Posterior cingulate gyrus (tissue), 11 donors: ENCODE measurements around the gene EGFL6.

ENCODE experiments used
- DNase-seq, 10 donors: peaks; one replicate each; pipeline versions ENCODE4 v3.0.0 to v3.0.0-alpha.2; 2020 to 2021; ENCODE audit warnings: mixed read lengths in 3 of 10
- intact Hi-C: fragments of 100-400 bp; cut with DNase I; formaldehyde crosslinking; loops from one replicate; pipeline ENCODE4 v1.15.1; 2023

EGFL6 gene, protein sequence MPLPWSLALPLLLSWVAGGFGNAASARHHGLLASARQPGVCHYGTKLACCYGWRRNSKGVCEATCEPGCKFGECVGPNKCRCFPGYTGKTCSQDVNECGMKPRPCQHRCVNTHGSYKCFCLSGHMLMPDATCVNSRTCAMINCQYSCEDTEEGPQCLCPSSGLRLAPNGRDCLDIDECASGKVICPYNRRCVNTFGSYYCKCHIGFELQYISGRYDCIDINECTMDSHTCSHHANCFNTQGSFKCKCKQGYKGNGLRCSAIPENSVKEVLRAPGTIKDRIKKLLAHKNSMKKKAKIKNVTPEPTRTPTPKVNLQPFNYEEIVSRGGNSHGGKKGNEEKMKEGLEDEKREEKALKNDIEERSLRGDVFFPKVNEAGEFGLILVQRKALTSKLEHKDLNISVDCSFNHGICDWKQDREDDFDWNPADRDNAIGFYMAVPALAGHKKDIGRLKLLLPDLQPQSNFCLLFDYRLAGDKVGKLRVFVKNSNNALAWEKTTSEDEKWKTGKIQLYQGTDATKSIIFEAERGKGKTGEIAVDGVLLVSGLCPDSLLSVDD

DNA sequence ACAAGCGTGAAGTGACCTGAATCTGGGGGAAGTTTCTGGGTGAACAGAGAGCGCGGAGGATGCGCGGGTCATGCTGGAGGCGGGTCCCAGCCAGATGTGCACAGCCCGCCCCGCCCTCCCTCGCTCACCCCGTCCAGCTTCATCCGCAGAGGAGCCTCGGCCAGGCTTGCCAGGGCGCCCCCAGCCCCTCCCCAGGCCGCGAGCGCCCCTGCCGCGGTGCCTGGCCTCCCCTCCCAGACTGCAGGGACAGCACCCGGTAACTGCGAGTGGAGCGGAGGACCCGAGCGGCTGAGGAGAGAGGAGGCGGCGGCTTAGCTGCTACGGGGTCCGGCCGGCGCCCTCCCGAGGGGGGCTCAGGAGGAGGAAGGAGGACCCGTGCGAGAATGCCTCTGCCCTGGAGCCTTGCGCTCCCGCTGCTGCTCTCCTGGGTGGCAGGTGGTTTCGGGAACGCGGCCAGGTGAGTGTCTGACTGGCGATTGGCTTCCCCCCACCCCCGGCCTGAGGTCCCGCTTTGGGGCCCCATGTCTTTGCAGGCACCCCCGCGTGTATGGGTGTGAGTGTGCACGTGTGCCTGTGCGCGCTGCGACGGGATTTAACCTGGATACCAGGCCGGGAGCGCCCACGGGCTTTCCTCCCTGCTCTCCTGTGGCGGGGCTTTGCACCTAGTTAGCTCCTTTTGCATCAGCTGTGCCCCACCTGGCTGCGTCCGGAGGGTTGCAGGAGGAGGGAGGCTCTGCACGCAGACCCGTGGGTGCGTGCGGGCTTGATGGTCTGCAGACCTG lies at the start of gene EGFL6:
Gene EGFL6 (plus strand): TSS at position 123 of the 782 bp plus-strand sequence. CDS start 261 bp downstream, at position 384.
- peak in 2 of 10 donors; percentile 73 to 79 for DNase-seq
- intact Hi-C loops: no loop called here

DNA sequence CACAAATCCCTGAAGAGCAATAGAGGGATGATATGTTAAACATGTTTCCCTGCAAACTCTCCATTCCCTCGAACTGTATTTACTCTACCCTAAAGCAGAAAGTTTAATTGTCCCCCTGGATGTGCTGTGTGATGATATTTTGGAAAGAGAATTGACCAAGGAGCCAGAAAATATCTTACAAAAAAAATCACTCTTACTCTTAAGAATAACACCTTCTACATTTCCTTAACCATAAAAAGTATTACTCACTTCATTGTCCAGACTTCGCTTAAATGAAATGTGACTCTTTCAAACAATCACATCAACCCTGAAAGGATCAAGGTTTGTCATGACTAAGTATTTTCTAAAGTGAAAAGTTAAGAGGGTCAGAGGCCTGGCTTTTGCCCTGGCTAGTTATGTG lies 49.0 kb upstream of the EGFL6 start:
- DNase-seq: no peak
- intact Hi-C loops: no loop called here

DNA sequence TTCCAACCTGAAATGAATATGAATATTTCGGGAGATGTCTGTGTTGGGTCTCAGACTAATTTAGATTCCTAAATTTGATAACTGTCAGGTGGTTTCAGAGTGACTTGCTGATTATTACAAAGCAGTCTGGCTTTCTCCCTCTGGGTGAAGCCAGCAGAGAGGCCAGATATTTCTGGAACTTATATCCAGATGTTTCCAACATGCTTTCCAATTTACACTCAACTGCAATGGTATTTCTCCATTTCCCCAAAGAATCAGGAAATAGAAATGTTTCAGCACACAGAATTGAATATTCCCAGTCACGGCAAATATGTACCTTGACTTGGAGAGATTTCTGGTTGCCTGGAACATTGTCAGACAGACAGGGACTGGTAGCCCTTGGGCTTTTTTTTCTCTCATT lies 48.5 kb upstream of the EGFL6 start:
- intact Hi-C loops: no loop called here
- no peak for DNase-seq

DNA sequence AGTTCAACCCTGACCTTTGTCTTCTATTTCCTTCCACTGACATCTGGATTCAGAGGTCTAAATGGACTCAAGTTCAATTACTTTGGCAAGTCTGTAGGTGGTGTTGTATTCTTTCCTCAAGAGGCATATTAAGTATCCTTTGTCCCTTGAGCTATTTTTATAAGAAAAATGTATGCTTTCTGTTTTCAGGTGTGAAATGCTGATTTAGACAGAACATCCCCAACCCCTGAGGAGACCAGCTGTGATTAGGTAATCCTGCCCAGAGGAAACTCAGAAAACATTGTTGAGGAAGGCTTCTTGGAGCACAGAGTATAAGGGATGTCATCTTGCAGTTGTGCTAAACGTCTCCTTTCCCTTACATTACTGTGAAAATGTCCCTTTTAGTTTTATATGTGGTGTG lies 46.6 kb upstream of the EGFL6 start:
- intact Hi-C loops: no loop called here

DNA sequence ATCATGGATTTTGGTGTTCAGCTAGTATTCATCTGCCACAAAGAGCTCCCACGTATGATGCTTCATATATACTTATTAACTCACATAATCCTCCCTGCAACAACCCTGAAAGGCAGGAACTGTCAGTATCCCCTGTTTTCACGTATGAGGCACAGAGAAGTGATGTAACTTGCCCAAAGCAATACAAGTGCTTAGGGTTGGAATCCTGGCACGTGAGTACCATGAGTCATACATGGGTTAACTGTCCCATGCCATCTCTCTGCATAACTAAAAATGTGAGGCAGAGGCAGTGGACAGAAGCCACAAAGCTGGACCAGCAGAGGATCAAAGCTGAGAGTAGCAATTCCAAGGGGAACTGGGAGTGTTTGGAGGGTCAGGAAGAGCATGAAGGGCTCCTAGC lies 35.7 kb upstream of the EGFL6 start:
- no peak for DNase-seq
- intact Hi-C loops: no loop called here

More for the DNA sequence above, 46.6 kb upstream of the EGFL6 start:
- DNase-seq: no peak

DNA sequence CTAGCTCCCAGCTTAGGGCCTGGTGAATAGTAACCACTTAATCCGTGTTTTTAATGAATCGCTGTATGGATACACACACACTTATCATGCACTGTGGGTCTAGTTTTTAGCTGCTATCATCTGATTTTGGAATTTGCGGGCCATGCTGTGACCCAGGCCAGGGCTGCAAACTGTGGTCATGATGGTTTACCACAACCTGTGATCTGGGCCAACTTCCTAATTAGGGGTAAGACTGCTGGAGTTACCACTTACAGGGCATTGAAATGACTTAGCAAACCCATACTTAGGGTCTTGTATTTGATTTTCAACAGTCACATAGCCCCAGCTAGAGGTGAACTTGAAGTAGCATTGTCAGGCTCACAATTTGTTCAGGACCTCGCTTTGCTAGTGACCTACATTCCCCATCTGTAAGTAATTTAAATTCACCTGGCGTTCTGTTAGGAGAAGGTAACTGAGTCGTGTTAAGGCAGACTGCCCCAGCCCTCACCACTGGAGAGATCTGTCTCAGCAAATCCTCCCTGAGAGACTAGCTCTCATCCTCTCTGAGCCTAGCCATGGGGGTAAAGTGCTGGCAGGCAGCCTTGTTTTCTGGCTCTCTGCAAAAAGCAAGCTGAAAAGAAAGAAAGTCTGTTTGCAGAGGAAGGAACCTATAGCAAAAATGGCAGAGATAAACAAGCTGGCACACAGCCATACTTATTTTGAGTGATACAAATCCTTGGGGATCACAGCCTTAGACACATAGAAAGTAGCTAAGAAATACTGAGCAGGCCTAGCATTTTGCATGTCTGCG lies 33.8 kb upstream of the EGFL6 start:
- no peak for DNase-seq
- intact Hi-C loops: no loop called here

DNA sequence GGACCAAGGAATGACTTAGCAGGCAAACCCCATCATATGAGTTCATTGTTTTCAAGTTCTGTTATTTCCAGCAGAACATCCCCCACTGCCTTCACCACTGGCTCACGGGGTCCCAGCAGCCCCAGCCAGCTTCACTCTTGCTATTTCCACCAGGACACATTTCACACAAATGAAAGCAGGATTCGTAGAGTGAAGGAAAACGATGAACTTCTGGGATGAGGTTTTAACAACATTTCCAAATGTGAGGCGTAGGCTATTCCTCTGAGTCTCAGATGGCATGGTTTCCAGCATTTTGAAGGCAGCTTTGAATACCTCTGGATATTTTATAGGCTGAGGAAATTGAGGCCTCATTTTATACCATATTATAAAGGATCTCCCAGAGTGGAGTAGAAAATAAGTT lies 32.9 kb upstream of the EGFL6 start:
- DNase-seq: no peak
- intact Hi-C loops: no loop called here

DNA sequence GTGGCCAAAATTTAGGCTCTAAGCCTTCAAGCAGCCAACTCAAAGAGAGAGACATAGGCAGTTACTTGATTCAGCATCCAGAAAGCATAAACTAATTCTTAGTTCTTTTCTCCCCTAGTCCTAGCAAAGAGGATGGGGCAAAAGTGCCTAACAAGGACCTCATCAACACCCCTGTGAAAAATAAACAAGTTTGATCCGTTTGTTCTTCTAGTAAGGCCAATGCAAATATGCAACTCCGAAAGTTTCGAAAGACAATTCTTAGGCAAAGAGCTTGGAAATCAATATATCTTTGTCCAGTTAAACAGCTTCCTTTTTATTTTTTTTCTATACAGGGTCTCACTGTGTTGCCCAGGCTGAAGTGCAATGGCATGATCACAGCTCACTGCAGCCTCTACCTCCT lies 31.0 kb upstream of the EGFL6 start:
- no peak for DNase-seq
- intact Hi-C loops: no loop called here

DNA sequence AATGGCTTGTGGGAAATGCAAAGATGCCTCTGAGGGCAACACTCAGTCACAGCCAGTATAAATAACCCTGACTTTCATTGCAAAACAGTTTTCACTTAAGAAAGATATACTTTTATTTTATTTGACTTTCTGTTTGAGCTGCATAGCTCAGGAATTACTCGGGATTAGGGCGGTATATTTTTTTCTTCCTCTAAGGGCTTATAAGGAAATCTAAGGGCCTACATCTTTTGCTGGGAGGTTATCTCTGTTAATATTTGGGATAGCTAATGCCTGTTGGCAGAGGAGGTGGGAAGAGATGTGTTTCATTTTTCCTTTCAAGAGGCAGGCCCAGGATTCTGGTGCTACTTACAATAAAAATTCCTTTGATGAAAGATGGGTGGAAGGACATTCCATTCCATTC lies 28.8 kb upstream of the EGFL6 start:
- no peak for DNase-seq
- intact Hi-C loops: no loop called here

DNA sequence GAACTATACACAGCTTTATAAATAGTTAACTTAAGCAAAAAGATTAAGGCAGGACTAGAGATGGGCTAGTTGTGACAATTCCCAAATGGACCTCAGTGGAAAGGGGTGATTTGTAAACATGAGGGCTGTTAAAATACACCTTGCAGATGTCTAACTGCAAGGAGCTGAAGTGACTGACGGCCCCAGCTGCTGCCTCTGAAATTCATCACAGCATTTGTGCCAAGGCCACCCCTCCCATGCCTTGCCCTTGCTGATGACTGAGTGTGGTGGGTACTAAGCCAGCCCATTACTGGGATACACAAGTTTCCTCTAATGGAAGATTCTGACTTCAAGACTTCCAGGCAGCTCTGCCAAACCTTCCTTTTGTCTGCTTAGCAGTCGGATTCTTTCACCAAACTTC lies 23.7 kb upstream of the EGFL6 start:
- DNase-seq: no peak
- intact Hi-C loops: no loop called here

DNA sequence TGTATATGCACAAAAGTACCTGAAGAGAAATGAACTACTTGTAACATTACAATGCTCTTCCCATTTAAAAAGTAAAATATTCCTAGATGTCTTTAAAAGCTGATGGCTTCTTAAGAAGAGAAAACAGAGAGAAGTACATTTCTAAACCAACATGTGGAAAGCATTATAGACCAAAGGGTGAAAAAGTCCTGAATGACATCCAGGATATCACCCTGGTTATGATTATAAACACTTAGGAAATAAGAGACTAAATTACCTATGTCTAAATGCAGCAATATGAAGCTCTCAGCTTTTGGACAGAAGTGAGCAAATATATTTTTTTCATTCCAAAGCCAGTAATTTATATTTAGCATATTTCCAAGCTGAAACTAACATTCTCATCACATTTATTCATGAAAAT lies 21.7 kb upstream of the EGFL6 start:
- DNase-seq: no peak
- intact Hi-C loops: no loop called here

DNA sequence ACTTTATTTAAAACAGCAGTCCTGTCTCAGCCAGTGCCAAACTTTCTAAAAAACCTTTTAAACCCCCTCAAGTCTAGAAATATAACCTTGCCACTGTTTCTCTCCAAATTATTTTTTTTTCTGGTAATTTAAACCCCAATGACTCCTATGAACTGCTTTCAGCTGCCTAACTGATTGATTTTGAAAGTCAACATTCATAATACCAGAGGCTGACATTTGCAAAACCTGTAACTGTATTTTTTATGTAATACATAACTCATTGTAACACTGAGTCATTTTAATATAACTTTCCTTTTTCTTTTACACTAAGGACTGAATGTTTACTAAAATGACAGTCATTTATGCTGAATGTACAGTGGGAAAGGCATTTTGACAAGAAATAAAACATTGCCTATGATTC lies 19.1 kb upstream of the EGFL6 start:
- no peak for DNase-seq

DNA sequence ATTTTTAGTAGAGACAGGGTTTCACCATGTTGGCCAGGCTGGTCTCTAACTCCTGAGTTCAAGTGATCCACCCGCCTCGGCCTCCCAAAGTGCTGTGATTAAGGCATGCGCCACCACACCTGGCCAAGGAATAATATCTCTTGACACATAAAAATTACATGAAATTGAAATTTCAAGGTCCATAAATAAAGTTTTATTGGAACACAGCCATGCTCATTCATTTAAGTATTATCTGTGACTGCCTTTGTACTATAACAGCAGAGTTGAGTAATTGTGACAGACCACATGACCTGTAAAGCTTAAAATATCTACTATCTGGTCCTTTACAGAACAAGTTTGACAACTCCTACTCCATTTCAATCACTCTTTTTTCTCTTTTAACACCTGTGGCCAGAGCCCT lies 17.8 kb upstream of the EGFL6 start:
- intact Hi-C loops: no loop called here

More for the DNA sequence above, 19.1 kb upstream of the EGFL6 start:
- intact Hi-C loops: no loop called here

DNA sequence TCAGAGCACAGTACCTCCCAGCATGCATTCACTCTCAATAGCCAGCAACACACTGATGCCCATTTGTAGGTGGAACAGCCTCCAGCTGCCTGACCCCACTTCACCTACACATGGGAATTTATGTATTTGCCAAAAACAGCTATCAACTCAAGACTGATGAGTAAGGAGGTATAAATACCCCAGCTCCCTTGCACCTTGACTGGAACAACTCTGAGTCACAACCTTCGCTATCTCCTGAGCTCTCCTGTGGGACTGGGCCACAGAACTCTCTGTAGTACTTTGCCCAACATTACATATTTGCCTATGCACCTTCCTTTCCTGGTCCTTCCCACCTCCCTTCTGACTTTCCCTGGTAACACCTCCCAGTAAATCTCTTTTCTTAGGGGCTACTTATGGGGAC lies 16.5 kb upstream of the EGFL6 start:
- DNase-seq: no peak
- intact Hi-C loops: no loop called here

More for the DNA sequence above, 17.8 kb upstream of the EGFL6 start:
- no peak for DNase-seq

DNA sequence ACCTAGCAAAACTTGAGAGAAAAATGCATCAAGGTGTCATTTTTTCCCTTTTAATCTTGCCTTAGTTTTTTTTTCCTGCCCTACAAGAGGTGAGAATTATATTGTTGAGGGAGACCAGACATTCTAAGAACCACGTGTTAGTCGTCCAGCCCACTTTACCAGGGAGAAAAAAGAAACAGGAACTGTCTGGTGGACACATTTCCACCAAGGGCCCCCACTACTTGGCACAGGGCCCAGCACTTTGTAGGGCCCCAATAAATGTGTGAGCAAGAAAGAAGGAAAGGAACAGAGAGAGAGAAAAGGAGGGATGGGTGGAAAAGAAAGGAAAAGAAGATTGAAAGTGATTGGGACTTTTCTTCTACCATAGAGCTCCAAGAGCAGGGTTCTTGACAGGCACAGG lies 3.9 kb upstream of the EGFL6 start:
- intact Hi-C loops: no loop called here
- DNase-seq: no peak

DNA sequence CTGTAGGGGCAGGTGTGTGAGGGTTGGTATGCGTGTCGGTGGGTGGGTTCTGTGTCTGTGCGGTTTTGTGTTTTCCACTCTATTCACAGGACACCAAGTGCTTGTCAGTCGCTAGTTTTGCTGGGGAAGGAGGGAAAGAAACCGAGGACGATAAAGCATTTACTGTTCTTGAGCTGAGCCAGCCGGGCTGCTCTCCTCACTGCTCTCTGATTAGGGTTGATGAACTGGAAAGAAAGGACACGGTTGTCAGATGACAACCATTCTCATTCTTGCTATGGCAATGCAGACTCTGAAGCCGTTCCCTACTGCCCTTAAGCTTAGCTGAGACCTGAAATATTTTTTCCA lies 832 bp downstream of the EGFL6 start:
- no peak for DNase-seq
- intact Hi-C loops: no loop called here

DNA sequence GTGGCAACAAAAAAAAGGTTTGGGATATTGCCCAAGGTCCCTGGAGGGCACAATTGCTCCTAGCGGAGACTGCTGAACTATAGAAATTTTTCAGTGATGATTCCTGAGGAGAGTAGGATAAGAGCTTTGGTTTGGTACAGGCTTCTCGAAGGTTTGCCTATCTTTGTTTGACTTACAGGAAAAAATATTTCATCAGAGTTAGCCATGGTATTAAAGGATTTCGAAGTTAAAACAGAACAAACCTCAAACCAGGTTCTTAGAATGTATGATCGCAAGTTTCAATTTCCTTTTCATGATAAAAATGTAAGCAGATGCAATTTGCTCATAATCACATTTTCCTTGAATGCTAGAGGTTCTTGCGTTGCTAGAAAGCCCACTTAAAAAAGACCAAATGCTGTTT lies 1.7 kb downstream of the EGFL6 start:
- intact Hi-C loops: no loop called here
- DNase-seq: no peak

DNA sequence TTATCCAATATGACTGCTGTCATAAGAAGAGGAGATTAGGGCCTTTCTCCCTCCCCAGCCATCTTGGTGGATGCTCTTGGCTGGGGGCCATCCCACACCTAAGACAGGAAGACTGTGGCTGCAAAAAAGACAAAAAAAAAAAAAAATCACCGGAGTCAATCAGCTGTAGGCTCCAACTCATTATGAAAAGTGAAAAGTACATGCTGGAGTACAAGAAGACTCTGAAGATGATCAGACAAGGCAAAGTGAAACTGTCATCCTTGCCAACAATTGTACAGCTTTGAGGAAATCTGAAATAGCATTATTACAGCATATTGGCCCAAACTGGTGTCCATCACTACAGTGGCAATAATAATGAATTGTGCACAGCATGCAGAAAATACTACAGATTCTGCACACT lies 5.2 kb downstream of the EGFL6 start:
- intact Hi-C loops: no loop called here
- DNase-seq: no peak

DNA sequence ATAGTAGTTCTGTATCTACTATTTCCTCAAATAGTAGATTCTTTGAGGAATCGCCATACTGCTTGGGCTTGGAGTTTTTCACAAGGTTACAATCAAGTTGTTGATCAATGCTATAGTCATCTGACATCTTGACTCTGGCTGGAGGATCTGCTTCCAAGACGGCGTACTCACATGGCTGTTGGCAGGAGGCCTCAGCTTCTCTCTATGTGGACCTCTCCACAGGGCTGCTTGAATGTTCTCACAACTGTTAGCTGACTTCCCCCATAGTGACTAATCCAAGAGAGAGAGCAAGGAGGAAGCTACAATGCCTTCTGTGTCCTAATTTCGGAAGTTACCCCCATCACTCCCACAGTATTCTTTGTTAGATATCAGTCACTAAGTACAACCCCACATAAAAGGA lies 10.3 kb downstream of the EGFL6 start:
- intact Hi-C loops: no loop called here
- no peak for DNase-seq

DNA sequence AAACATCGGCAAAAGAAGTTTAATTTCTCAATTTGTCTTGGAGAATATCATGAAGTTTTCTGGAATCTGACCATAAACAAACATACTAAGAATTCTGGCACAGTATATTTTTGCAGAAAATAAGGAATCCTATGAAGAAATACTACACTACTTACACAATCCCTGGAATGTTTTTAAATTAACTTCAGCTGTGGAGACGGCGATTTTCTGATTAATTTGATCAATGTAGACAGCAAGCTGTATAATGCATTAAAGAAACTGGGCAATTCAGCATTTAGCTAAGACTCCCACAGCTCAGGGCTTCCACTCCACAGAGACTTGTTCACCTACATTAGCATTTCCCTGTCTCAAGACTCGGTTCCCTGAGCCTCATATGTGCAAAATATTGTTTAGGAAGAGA lies 12.2 kb downstream of the EGFL6 start:
- DNase-seq: no peak
- intact Hi-C loops: no loop called here
